ENCODE measurements around the gene NOXRED1. TPM values are rescaled to one million over a fixed set of nuclear protein-coding genes. Genes with fewer than 3 reads are reported as not detected.
"Not testable (repeated sequence)": the region's sequence is repeated elsewhere in the genome, so short reads cannot be mapped to it uniquely, and the experiment has no call there.

Gene NOXRED1
- total RNA-seq, 2 donors from 2014 or later, result 0.89 to 1.0 TPM

DNA sequence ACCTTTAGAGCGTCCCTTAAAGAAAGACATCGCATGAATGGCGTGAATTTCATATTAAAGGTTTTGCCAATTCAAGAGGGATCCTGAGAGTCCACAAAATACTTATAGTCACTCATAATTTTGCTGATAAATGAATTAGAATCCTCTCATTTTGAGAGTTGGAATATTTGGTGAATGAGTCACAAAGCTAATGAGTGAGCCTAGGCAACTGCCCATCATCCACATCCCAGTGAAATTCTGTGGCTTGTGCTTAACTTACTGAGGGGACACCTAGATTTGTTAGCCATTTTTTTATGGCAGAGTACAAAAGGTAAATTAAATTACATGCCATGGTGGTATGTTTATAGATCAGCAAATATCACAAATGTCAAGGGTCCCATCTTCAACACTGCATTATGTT, 12.7 kb upstream of the NOXRED1 start:
- H3K4me3 Mint-ChIP-seq, result no peak overlapping the region
- no peak for ATAC-seq (replicated peaks)
- no peaks in the 10 kb centered on the region for H3K27me3 Mint-ChIP-seq
- peaks cover 90% of the 10 kb centered on the region for H3K36me3 Mint-ChIP-seq (ENCODE audit: low read depth)
- H3K9me3 Mint-ChIP-seq, result no peaks in the 10 kb centered on the region
- no peaks in the 10 kb centered on the region for H3K4me1 Mint-ChIP-seq
- H3K27ac Mint-ChIP-seq, result no peak overlapping the region

DNA sequence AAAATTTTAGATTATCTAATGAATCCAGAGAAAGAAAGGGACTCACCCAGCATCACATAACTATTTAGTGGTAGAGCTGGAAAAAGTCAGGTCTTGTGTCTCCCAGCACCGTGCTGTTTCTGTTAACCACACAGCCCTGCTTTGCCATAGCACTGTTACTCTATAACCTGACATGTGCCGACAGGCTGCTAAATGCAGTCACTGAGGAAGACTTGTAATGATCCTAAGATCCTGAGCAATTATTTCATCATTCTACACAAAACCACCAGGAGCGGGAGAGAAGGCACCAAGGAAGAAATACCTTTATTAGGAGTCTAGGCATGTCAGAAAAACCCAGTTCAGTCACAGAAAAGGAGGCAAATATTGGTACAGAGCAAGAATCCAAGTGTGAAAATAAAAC, 3.1 kb upstream of the NOXRED1 start:
- H3K27me3 Mint-ChIP-seq, result no peaks in the 10 kb centered on the region
- H3K36me3 Mint-ChIP-seq (ENCODE audit: low read depth), result peaks cover 98% of the 10 kb centered on the region
- ATAC-seq (replicated peaks), result no peak
- H3K4me3 Mint-ChIP-seq, result no peak overlapping the region
- H3K27ac Mint-ChIP-seq, result no peak overlapping the region
- H3K9me3 Mint-ChIP-seq, result peaks cover 5% of the 10 kb centered on the region
- H3K4me1 Mint-ChIP-seq, result no peaks in the 10 kb centered on the region

DNA sequence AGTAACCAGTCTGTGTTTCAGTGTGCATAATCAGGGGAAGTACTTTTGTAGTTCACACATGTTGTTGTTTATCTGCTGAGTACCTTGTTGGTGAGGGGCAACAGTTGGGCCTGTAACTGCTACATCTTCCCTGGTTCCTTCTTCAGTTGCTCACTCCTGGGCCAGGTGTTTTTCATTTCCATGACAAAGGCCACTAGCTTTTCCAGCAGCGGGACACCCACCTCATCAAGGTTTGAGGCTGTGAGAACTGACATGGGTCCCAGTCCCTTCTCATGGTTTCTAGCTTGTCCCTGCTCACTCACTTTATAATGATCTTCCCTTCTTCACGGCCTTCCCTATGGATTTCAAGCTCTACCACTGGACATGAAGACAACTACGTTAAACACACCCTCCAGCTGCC, 1.5 kb upstream of the NOXRED1 start:
- Mint-ChIP-seq H3K36me3 (ENCODE audit: low read depth) (peaks cover 88% of the 10 kb centered on the region), H3K27ac (no peak overlapping the region), H3K4me3 (no peak overlapping the region), H3K27me3 (no peaks in the 10 kb centered on the region), H3K9me3 (peaks cover 9% of the 10 kb centered on the region), H3K4me1 (no peaks in the 10 kb centered on the region)
- no peak for ATAC-seq (replicated peaks)

DNA sequence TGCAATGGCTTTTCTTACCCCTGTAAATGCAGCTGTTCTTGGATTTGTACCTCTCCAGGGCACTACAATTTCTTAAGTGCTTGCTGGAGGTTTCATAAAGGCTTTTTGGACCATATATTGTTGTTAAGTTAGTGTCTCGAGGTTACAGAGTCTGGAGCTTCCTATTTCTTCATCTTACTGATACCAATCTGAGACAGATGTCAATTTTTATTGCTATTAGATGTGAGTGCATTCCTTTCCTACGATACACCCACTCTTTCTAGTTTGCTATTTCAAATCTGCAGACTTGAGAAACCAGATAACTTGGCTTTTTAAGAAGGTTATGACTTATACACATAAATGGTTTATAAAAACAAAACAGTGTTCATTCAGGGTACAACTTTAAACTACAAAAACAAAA, 2.1 kb downstream of the NOXRED1 start:
- Mint-ChIP-seq H3K4me1 (no peaks in the 10 kb centered on the region), H3K36me3 (ENCODE audit: low read depth) (peaks cover 56% of the 10 kb centered on the region), H3K27ac (no peak overlapping the region), H3K9me3 (peaks cover 12% of the 10 kb centered on the region), H3K27me3 (no peaks in the 10 kb centered on the region), H3K4me3 (no peak overlapping the region)
- ATAC-seq (replicated peaks), result no peak

DNA sequence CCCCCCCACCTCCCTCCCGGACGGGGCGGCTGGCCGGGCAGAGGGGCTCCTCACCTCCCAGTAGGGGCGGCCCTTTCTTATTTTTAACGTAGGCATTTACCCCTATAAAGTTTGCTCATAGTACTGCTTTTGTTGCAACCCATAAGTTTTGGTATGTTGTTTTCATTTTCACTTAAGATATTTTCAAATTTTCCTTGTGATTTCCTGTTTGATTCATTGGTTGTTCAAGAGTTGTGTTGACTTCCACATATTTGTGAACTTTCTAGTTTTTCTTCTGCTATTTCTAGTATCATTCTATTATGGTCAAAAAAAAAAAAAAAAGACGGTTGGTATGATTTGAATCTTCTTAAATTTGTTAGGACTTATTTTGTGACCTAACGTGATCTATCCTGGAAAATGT, 6.5 kb downstream of the NOXRED1 start:
- no peaks in the 10 kb centered on the region for H3K4me1 Mint-ChIP-seq
- peaks cover 13% of the 10 kb centered on the region for H3K36me3 Mint-ChIP-seq (ENCODE audit: low read depth)
- H3K9me3 Mint-ChIP-seq, result peaks cover 7% of the 10 kb centered on the region
- no peak for ATAC-seq (replicated peaks)
- H3K27me3 Mint-ChIP-seq, result no peaks in the 10 kb centered on the region
- no peak overlapping the region for H3K27ac Mint-ChIP-seq
- no peak overlapping the region for H3K4me3 Mint-ChIP-seq

DNA sequence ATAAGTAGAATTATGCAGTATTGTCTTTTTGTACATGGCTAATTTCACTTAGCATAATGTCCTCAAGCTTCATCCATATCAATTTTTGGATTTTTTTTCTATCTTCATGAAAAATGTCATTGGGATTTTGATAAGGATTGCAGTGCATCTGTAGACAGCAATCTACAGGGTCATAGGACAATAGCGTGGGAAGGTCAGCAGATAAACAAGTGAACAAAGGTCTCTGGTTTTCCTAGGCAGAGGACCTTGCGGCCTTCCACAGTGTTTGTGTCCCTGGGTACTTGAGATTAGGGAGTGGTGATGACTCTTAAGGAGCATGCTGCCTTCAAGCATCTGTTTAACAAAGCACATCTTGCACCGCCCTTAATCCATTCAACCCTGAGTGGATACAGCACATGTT, 7.2 kb downstream of the NOXRED1 start:
- ATAC-seq (replicated peaks); H3K4me3 Mint-ChIP-seq; H3K27ac Mint-ChIP-seq; H3K9me3 Mint-ChIP-seq; H3K36me3 Mint-ChIP-seq (ENCODE audit: low read depth); H3K27me3 Mint-ChIP-seq; H3K4me1 Mint-ChIP-seq: not testable (repeated sequence)

DNA sequence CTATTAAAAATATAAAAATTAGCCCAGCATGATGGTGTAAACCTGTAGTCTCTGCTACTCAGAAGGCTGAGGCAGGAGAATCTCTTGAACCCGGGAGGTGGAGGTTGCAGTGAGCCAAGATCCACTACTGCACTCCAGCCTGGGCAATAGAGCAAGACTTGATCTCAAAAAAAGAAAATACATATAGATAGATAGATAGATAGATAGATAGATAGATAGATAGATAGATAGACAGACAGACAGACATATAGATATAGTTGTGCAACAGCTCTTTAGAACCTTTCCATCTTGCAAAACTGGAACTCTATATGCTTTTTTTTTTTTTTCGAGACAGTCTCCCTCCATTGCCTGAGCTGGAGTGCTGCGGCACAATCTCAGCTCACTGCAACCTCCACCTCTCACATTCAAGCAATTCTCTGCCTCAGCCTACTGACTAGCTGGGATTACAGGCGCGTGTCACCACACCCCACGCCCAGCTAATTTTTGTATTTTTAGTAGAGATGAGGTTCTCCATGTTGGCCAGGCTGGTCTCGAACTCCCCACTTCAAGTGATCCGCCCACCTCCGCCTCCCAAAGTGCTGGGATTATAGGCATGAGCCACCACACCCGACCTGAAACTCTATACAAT, 7.8 kb downstream of the NOXRED1 start:
- not testable (repeated sequence) for H3K36me3 Mint-ChIP-seq (ENCODE audit: low read depth); H3K9me3 Mint-ChIP-seq

DNA sequence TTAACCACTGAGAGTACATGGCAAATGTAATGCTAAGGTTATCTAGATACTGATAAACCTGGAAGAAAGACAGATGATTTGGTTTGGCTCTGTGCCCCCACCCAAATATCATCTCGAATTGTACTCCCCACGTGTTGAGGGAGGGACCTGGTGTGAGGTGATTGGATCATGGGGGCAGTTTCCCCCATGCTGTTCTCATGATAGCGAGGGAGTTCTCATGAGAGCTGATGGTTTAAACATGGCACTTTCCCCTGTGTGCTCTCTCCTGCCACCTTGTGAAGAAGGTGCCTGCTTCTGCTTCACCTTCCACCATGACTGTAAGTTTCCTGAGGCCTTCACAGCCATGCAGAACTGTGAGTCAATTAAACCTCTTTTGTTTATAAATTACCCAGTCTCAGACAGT, 14.2 kb downstream of the NOXRED1 start:
- Mint-ChIP-seq H3K27me3 (no peaks in the 10 kb centered on the region), H3K36me3 (ENCODE audit: low read depth) (no peaks in the 10 kb centered on the region), H3K4me3 (no peak overlapping the region), H3K4me1 (peaks cover 11% of the 10 kb centered on the region), H3K9me3 (no peaks in the 10 kb centered on the region), H3K27ac (no peak overlapping the region)
- no peak for ATAC-seq (replicated peaks)

More for the DNA sequence above, 7.8 kb downstream of the NOXRED1 start:
- H3K4me1 Mint-ChIP-seq; H3K4me3 Mint-ChIP-seq; H3K27ac Mint-ChIP-seq; H3K27me3 Mint-ChIP-seq; ATAC-seq (replicated peaks): not testable (repeated sequence)

DNA sequence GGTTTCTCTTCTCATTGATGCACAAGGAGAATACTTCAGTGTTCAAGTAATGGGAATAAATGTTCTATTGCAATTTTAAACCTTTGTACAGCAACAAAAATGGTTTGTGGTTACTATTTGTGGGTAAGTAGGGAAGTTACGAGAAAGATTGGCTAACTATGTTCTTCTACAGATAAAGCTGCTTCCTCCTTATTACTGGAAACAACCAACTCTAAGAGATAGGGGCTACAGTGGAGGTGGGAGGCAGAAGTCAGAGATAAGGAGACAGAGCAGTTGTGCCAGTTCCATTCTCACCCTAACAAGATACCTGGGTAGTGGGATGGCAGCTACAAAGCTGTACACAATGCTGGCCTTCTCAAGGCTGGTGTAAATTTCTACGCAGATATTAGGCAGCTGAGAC, 16.2 kb downstream of the NOXRED1 start:
- no peak for ATAC-seq (replicated peaks)
- Mint-ChIP-seq H3K27me3 (no peaks in the 10 kb centered on the region), H3K36me3 (ENCODE audit: low read depth) (no peaks in the 10 kb centered on the region), H3K4me3 (no peak overlapping the region), H3K27ac (peak overlapping the region; percentile 8), H3K9me3 (no peaks in the 10 kb centered on the region), H3K4me1 (peaks cover 11% of the 10 kb centered on the region)

DNA sequence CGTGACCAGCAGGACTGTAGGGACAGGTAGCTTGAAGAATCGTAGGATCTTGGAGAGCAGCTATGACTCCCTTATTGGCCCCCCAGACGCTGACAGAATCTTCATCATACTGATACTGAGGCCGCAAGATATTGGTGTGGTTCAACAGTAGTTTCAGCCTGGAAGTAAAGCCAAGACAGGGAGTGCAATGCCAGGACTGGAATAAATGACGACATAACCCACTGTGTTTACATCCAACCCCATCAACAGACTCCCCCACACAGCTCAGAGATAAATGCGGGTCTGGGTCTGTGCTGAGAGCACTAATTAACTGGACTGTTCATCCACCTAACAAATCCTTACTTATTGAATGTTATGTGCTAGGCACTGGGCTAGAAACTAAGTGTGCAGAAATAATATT, 16.6 kb downstream of the NOXRED1 start:
- Mint-ChIP-seq H3K27ac (peak overlapping the region; percentile 8), H3K4me1 (peaks cover 11% of the 10 kb centered on the region), H3K27me3 (no peaks in the 10 kb centered on the region), H3K36me3 (ENCODE audit: low read depth) (no peaks in the 10 kb centered on the region), H3K9me3 (no peaks in the 10 kb centered on the region), H3K4me3 (no peak overlapping the region)
- peak; percentile 32 for ATAC-seq (replicated peaks)

DNA sequence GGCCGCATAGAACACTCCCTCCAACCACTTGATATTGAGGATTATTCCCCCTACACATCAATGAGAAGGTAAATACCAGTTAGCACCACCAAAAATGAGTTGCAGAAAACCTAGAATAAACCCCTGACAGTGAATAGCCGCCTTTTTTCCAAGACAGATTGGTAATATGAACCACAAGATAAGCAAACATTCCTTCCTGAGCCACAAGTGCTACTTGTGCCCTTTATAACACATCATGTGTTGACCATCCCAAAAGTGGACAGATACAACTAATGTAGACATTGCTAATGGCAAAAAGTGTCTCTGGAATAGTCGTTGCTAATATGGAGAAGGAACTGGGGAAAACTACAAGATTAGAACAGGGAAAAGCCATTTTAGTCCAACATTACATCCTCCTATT, 17.2 kb downstream of the NOXRED1 start:
- H3K4me1 Mint-ChIP-seq, result peaks cover 11% of the 10 kb centered on the region
- no peak overlapping the region for H3K4me3 Mint-ChIP-seq
- no peaks in the 10 kb centered on the region for H3K9me3 Mint-ChIP-seq
- H3K27me3 Mint-ChIP-seq, result no peaks in the 10 kb centered on the region
- H3K36me3 Mint-ChIP-seq (ENCODE audit: low read depth), result no peaks in the 10 kb centered on the region
- no peak overlapping the region for H3K27ac Mint-ChIP-seq
- ATAC-seq (replicated peaks), result no peak

DNA sequence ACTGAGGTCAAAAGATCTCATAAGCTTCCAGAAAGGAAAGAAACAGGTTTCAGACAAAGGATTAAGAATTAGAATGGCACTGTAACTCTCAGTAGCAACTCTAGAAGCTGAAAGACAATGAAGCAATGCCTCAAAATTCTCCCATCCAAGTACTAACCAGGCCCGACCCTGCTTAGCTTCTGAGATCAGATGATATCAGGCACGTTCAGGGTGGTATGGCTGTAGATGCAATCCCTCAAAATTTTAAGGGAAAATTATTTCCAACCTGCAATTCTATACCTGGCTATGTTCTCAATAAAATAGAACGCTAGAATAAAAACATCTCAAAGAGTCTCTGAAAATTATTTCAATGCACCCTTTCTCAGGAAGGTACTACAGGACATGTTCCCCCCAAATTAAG, 19.6 kb downstream of the NOXRED1 start:
- ATAC-seq (replicated peaks), result no peak
- Mint-ChIP-seq H3K27me3 (no peaks in the 10 kb centered on the region), H3K36me3 (ENCODE audit: low read depth) (no peaks in the 10 kb centered on the region), H3K27ac (no peak overlapping the region), H3K4me3 (no peak overlapping the region), H3K4me1 (peaks cover 11% of the 10 kb centered on the region), H3K9me3 (no peaks in the 10 kb centered on the region)

DNA sequence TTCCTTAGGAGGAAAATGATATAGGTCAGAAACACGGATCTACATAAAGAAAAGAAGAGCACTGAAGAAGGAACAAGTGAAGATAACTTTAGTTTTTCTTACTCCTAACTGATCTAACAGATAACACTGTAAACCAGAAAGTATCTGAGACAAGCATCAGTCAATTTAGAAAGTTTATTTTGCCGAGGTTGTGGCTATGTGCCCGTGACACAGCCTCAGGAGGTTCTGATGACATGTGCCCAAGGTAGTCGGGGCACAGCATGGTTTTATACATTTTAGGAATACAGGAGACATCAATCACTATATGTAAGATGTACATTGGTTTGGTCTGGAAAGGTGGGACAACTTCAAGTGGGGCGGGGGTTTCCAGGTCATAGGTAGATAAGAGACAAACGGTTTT, 23.1 kb downstream of the NOXRED1 start:
- no peaks in the 10 kb centered on the region for H3K36me3 Mint-ChIP-seq (ENCODE audit: low read depth)
- H3K4me3 Mint-ChIP-seq, result no peak overlapping the region
- H3K9me3 Mint-ChIP-seq, result no peaks in the 10 kb centered on the region
- no peak for ATAC-seq (replicated peaks)
- H3K27me3 Mint-ChIP-seq, result no peaks in the 10 kb centered on the region
- no peak overlapping the region for H3K27ac Mint-ChIP-seq
- H3K4me1 Mint-ChIP-seq, result no peaks in the 10 kb centered on the region

DNA sequence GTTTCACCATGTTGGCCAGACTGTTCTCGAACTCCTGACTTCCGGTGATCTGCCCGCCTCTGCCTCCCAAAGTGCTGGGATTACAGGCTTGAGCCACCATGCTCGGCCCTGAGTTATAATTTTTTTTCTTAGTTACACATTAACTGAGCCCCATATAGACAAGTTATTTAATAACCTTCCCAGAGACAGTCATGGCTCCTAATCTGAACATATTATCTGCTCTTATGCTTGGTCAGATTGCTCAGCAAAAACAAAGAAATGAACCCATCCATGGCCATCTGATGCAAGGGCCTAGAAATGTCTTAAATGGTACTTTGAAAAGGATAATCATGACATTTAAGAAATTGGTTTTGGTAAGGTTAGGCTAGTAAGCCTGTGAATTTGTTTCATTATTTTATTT, 33.1 kb downstream of the NOXRED1 start:
- Mint-ChIP-seq H3K27me3 (no peaks in the 10 kb centered on the region), H3K9me3 (no peaks in the 10 kb centered on the region), H3K27ac (no peak overlapping the region), H3K4me3 (no peak overlapping the region), H3K36me3 (ENCODE audit: low read depth) (no peaks in the 10 kb centered on the region), H3K4me1 (no peaks in the 10 kb centered on the region)
- ATAC-seq (replicated peaks), result no peak

DNA sequence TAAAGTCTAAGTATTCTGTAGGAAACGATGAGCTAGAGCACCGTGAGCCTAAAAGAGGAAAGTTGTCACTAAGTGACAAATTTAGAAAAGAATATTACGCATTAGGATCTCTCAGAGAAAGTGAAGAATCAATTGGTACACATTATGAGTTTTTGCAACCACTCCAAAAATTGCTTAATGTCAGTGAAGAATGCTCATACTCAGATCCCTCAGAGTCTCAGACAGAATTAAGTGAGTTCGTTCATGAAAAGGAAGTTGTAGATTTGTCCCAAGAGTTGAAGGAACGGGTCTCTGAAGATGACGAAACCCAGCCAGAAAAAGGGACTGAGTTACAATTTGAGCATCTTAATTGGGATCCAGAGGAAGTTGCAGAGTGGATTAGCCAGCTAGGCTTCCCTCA, 44.6 kb downstream of the NOXRED1 start:
- Mint-ChIP-seq H3K27ac (no peak overlapping the region), H3K9me3 (no peaks in the 10 kb centered on the region), H3K4me1 (peaks cover 21% of the 10 kb centered on the region), H3K4me3 (no peak overlapping the region), H3K27me3 (no peaks in the 10 kb centered on the region), H3K36me3 (ENCODE audit: low read depth) (peaks cover 14% of the 10 kb centered on the region)
- no peak for ATAC-seq (replicated peaks)

DNA sequence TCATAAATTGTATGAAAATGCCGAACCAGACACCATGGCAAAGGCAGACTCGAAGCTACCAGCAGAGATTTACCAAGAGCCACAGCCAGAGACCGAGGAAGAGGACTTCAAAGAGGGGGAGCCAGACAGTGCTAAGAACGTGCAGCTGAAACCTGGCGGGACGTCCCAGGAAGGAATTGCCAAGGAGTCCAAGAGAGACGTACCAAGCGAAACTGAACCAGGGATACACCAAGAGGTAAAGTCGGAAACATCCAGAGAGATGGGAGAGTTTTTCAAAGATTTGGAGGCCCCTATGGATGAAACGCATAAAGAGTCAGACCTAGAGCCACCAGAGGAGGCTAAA, 45.9 kb downstream of the NOXRED1 start:
- H3K27me3 Mint-ChIP-seq, result no peaks in the 10 kb centered on the region
- no peak overlapping the region for H3K27ac Mint-ChIP-seq
- no peaks in the 10 kb centered on the region for H3K9me3 Mint-ChIP-seq
- H3K4me3 Mint-ChIP-seq, result no peak overlapping the region
- ATAC-seq (replicated peaks), result no peak
- H3K36me3 Mint-ChIP-seq (ENCODE audit: low read depth), result peaks cover 17% of the 10 kb centered on the region
- peaks cover 27% of the 10 kb centered on the region for H3K4me1 Mint-ChIP-seq

All from activated T-helper 17 cell treated with anti-CD3 and anti-CD28 coated beads, Interleukin-2, amount 50 U/mL, for 72 hours (primary cell).